ENCODE results near the gene RAB27A. TPM values are rescaled to one million over a fixed set of nuclear protein-coding genes. Genes with fewer than 3 reads are reported as not detected.

The RAB27A gene
- total and polyA plus RNA-seq, 9 of the 15 experiments (the other 6 are each of a cell fraction or from before 2014, with no cell fraction given): 31.5 to 171 (median 80.4) TPM

DNA sequence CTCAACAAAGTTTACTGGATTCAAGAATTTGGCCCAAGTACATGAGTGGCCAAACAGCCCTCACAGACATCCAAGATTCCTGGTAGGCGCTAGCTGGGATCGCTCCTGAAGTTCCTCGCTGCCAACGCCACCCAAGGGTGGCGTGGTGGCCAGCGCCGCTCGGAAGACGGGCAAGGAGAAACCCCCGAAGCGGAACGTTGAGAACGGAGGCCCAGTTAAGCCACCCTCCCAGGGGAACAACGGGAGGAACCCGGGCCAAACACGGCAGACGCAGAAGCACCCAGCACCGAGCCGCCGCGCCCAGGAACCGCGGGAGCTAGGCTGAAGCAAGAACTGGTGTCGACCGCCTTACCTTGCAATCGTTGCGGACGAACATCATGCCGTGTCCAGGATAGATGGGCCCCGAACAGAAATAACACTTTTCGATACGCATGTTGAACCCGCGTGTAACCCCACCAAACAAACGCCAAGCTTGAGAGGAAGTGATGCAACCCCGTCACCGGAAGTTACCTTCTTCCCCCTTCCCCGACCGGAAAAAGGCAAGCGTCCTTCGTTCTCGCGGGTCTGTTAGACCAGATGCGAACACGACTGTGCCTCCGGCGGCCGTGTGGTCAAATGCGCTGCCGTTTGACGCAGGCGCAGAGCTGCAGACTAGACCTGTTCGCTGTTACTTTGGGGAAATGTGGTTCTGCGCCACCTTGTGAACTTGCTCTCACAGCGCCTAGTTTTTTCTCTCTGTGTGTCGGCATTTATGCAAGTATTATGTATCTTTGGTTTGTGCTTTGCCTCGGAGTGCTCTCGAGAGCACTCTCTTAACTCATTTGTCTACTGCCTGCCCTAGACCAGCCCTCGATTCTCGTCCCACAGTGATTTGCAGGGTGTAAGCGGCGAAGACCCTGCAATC, 92.9 kb downstream of the RAB27A start, which contains the start of gene RSL24D1 (continued):
- no peak for TF ChIP-seq THAP12 (CRISPR knock-in tag; IDR thresholded peaks at IDR 0.05)
- no peak; the same call in 1 of the 2 replicates for TF ChIP-seq SMARCC2 (IDR thresholded peaks at IDR 0.05; ENCODE audit: low read depth)
- peak; percentile 63 for TF ChIP-seq C11orf30 (IDR thresholded peaks at IDR 0.05; ENCODE audit: low read depth)
- no peak for TF ChIP-seq ZNF512 (tag; IDR thresholded peaks at IDR 0.05)
- TF ChIP-seq TOE1 (IDR thresholded peaks at IDR 0.05; ENCODE audit: borderline replicate concordance): no peak
- 0 out of 2 replicates have a peak, but pooled peaks have one; percentile 26 for TF ChIP-seq TOE1 (CRISPR knock-in tag; IDR thresholded peaks at IDR 0.05; ENCODE audit: borderline replicate concordance, low read depth)
- TF ChIP-seq ETV1 (tag; conservative IDR thresholded peaks at IDR 0.05; ENCODE audit: low read depth): peak; percentile 96
- TF ChIP-seq SMARCA4 (IDR thresholded peaks at IDR 0.05): 0 out of 2 replicates have a peak, but pooled peaks have one; percentile 39
- TF ChIP-seq MAFK (IDR thresholded peaks at IDR 0.05; ENCODE audit: low read length): no peak
- 0 out of 2 replicates have a peak, but pooled peaks have one; percentile 31 for TF ChIP-seq TEAD4 (IDR thresholded peaks at IDR 0.05; ENCODE audit: low read length)
- TF ChIP-seq TEAD4 (CRISPR knock-in tag; IDR thresholded peaks at IDR 0.05; ENCODE audit: borderline replicate concordance): no peak
- no peak for TF ChIP-seq BDP1 (IDR thresholded peaks at IDR 0.05; ENCODE audit: insufficient read depth, insufficient read length)
- TF ChIP-seq ZNF644 (tag; IDR thresholded peaks at IDR 0.05; ENCODE audit: low read depth): no peak; the same call in 1 of the 2 replicates
- TF ChIP-seq NEUROD1 (IDR thresholded peaks at IDR 0.05; ENCODE audit: borderline replicate concordance, low read depth, low read length, partially characterized antibody): peak; percentile 57
- TF ChIP-seq ETV6 (IDR thresholded peaks at IDR 0.05; ENCODE audit: borderline replicate concordance in 1 of 2, low read depth in 2 of 2, low read length in 1 of 2): peak; percentile 59 to 82; a peak in 2 of 4 replicates
- no peak for TF ChIP-seq ETV6 (CRISPR knock-in tag; IDR thresholded peaks at IDR 0.05; ENCODE audit: borderline replicate concordance)
- TF ChIP-seq IRF9 (tag; IDR thresholded peaks at IDR 0.05): peak; percentile 84
- TF ChIP-seq E2F6 (IDR thresholded peaks at IDR 0.05; ENCODE audit: borderline replicate concordance in 1 of 2, extremely low read depth in 1 of 2, insufficient read depth in 1 of 2, insufficient read length in 1 of 2, low read depth in 1 of 2, low read length in 1 of 2, poor library complexity in 1 of 2, severe bottlenecking in 1 of 2): peak; percentile 79 to 85
- peak; percentile 94 for TF ChIP-seq POLR2A (conservative IDR thresholded peaks at IDR 0.05)
- TF ChIP-seq THRAP3 (IDR thresholded peaks at IDR 0.05; ENCODE audit: borderline replicate concordance): no peak
- TF ChIP-seq ZSCAN32 (CRISPR knock-in tag; IDR thresholded peaks at IDR 0.05): peak; percentile 80
- TF ChIP-seq CC2D1A (IDR thresholded peaks at IDR 0.05): 0 out of 2 replicates have a peak, but pooled peaks have one; percentile 31
